ENCODE data around the gene HBEGF. TPM values are rescaled to one million over a fixed set of nuclear protein-coding genes. Genes with fewer than 3 reads are reported as not detected.
A peak's percentile ranks its signal among the peaks of the same experiment; 100 is the strongest.

Gene HBEGF
- total RNA-seq, 1 donor from 2014 or later, result 25.0 TPM

- no peak for DNase-seq (ENCODE audit: low read depth)
- TF ChIP-seq, protein P1, sequence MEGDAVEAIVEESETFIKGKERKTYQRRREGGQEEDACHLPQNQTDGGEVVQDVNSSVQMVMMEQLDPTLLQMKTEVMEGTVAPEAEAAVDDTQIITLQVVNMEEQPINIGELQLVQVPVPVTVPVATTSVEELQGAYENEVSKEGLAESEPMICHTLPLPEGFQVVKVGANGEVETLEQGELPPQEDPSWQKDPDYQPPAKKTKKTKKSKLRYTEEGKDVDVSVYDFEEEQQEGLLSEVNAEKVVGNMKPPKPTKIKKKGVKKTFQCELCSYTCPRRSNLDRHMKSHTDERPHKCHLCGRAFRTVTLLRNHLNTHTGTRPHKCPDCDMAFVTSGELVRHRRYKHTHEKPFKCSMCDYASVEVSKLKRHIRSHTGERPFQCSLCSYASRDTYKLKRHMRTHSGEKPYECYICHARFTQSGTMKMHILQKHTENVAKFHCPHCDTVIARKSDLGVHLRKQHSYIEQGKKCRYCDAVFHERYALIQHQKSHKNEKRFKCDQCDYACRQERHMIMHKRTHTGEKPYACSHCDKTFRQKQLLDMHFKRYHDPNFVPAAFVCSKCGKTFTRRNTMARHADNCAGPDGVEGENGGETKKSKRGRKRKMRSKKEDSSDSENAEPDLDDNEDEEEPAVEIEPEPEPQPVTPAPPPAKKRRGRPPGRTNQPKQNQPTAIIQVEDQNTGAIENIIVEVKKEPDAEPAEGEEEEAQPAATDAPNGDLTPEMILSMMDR (conservative IDR thresholded peaks at IDR 0.05; ENCODE audit: low read depth, low read length), result no peak
- H3K4me3 ChIP-seq (ENCODE audit: low read depth, low read length), result no peak overlapping the region
Observed at GRCh38 chr5:140310434-140310833, 36.0 kb downstream of the HBEGF start.

- no peak for DNase-seq (ENCODE audit: low read depth)
- TF ChIP-seq, protein P1 (conservative IDR thresholded peaks at IDR 0.05; ENCODE audit: low read depth, low read length), result no peak
- no peak overlapping the region for H3K4me3 ChIP-seq (ENCODE audit: low read depth, low read length)
Observed at GRCh38 chr5:140309706-140310249, 36.6 kb downstream of the HBEGF start.

- H3K4me3 ChIP-seq (ENCODE audit: low read depth, low read length), result no peak overlapping the region
- DNase-seq (ENCODE audit: low read depth), result no peak
- TF ChIP-seq, protein P1 (conservative IDR thresholded peaks at IDR 0.05; ENCODE audit: low read depth, low read length), result no peak
Observed at GRCh38 chr5:140305471-140305870, 40.9 kb downstream of the HBEGF start.

DNA sequence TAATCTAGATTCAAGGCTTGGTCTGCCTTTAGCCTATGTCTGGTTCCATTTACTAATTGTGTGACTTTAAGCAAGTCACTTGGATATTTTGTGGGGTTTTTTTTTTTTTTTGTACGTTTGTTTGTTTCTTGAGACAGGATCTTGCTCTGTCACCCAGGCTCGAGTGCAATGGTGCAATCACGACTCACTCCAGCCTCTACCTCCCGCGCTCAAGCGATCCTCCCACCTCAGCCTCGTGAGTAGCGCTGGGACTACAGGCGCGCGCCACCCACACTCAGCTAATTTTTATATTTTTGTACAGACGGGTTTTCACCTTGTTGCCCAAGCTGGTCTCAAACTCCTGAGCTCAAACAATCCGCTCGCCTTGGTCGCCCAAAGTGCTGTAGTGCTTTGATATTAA lies 42.4 kb downstream of the HBEGF start:
- H3K4me3 ChIP-seq (ENCODE audit: low read depth, low read length), result no peak overlapping the region
- TF ChIP-seq, protein P1 (conservative IDR thresholded peaks at IDR 0.05; ENCODE audit: low read depth, low read length), result no peak
- DNase-seq (ENCODE audit: low read depth), result no peak

DNA sequence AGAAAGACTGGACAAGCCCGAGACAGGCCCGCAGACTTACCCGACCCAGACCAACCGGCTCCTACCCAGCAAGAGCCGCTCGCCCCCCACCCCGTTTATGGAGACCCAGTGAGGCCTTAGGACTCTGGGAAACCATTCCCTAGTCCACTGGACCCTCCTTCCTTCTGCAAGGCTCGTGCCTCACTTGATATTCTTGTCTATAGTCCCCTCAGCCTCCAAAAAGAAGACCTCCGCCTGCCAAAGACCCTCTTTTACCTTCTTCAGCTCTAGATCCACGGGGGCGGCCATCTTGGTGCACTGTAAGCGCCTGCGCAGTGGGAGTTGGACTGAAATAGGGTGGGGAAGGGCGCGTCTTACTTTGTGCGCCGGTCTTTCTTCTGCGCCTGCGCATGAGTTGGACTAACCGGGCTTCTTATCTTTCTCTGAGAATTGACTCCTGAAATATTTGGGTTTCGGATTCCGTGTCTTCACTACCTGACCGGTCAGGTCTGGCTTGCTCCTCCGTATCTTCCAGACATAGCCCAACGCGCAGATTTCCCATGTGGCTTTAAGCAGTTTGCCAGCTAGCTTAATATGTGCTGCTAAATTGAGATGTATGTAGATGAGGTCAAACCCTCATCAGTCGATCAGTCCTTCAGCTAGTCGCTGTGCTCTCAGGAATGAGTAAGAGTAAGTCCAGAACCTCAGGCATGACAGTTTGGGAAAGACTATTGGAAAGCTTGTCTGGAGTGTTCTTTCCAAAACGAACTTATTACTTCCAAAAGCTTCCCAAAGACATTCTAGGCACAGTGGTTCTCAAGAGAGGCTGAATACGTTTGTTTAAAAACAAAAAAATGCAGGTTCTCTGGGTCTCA lies 43.4 kb downstream of the HBEGF start, which contains the start of gene PFDN1:
Gene PFDN1 (minus strand): TSS at position 316 of the 854 bp plus-strand sequence. CDS start 28 bp downstream, at position 288.
- DNase-seq (ENCODE audit: low read depth), result peak; percentile 75
- H3K4me3 ChIP-seq (ENCODE audit: low read depth, low read length), result peak within 1 kb of the TSS; percentile 73
- TF ChIP-seq, protein P1 (conservative IDR thresholded peaks at IDR 0.05; ENCODE audit: low read depth, low read length), result no peak

DNA sequence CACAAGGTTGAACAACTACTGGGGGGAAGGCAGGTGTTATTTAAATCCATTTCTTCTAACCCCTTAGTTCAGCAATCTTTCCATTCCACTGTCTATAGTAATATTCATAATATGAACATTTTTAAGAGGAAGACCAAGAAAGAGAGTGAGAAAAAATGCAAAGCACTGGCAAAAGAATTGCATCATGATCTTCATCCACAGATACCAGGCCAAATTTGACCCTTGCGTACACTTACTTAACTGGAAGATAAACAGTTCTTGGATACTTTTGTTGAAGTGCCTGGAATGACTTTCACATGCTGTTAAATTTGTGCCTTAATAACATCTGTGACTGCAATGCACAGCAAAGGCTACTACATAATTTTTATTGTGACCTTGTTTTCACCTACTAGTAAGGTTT lies 45.3 kb downstream of the HBEGF start:
- H3K4me3 ChIP-seq (ENCODE audit: low read depth, low read length), result peak overlapping the region; percentile 4
- TF ChIP-seq, protein P1 (conservative IDR thresholded peaks at IDR 0.05; ENCODE audit: low read depth, low read length), result no peak
- no peak for DNase-seq (ENCODE audit: low read depth)
